Mesenchymal stem cell (in vitro differentiated cells and primary cell): Measurements from ENCODE around the gene FARP2.
"Not testable (repeated sequence)": the region's sequence is repeated elsewhere in the genome, so short reads cannot be mapped to it uniquely, and the experiment has no call there.

Experiments used
- DNase-seq: peaks from one replicate; pipeline ENCODE4 v3.0.0-alpha.2; 2013
- H2AFZ ChIP-seq: one replicate; pipeline ENCODE4 v1.6.1; 2013; ENCODE audit warnings: low read depth, mild to moderate bottlenecking, control low read depth, inconsistent platforms, low read length, moderate library complexity
- H2AK5ac ChIP-seq: 2 replicates; pipeline ENCODE4 v1.6.1; 2013; ENCODE audit warnings: low read length, moderate library complexity, mild to moderate bottlenecking, inconsistent platforms; ENCODE audit not compliant: severe bottlenecking
- H2BK120ac ChIP-seq: one replicate; pipeline ENCODE4 v1.6.1; 2013; ENCODE audit warnings: low read depth, mild to moderate bottlenecking, inconsistent platforms, low read length, moderate library complexity
- H2BK12ac ChIP-seq, 2 experiments: one replicate each; pipeline ENCODE4 v1.6.1; 2013; ENCODE audit warnings: inconsistent platforms in 2 of 2, low read length in 2 of 2, mild to moderate bottlenecking in 2 of 2, moderate library complexity in 2 of 2, control low read depth in 1 of 2
- H2BK15ac ChIP-seq: one replicate; pipeline ENCODE4 v1.6.1; 2013; ENCODE audit warnings: mild to moderate bottlenecking, low read depth, inconsistent platforms; ENCODE audit not compliant: poor library complexity, severe bottlenecking
- H2BK5ac ChIP-seq: 2 replicates; pipeline ENCODE4 v1.6.1; 2013; ENCODE audit warnings: low read depth, mild to moderate bottlenecking, low read length, control low read depth, inconsistent platforms; ENCODE audit not compliant: poor library complexity, severe bottlenecking
- H3K14ac ChIP-seq, 2 experiments: one replicate each; pipeline ENCODE4 v1.6.1; 2013; ENCODE audit warnings: inconsistent platforms in 2 of 2, low read length in 2 of 2, control low read depth in 1 of 2, mild to moderate bottlenecking in 1 of 2, moderate library complexity in 1 of 2
- H3K18ac ChIP-seq, 2 experiments: one replicate each; pipeline ENCODE4 v1.6.1; 2013; ENCODE audit warnings: inconsistent platforms in 2 of 2, low read length in 2 of 2, control low read depth in 1 of 2, low read depth in 1 of 2, mild to moderate bottlenecking in 1 of 2
- H3K23ac ChIP-seq, 2 experiments: one replicate each; pipeline ENCODE4 v1.6.1; 2013; ENCODE audit warnings: inconsistent platforms in 2 of 2, low read length in 2 of 2, mild to moderate bottlenecking in 2 of 2, moderate library complexity in 2 of 2, control low read depth in 1 of 2
- H3K27ac ChIP-seq: 2 replicates; pipeline ENCODE4 v1.5.1; 2013; ENCODE audit warnings: mild to moderate bottlenecking, moderate library complexity, low read length, control low read depth, inconsistent platforms; ENCODE audit not compliant: poor library complexity, severe bottlenecking
- H3K27me3 ChIP-seq, 2 experiments: 2 replicates each; pipeline versions ENCODE4 v1.6.1 to v1.7.0; 2013; ENCODE audit warnings: low read length in 2 of 2, mild to moderate bottlenecking in 2 of 2, moderate library complexity in 2 of 2, control low read depth in 1 of 2, inconsistent platforms in 1 of 2; ENCODE audit not compliant: control insufficient read depth in 1 of 2, insufficient read depth in 1 of 2
- H3K36me3 ChIP-seq, 2 experiments: 2 replicates each; pipeline versions ENCODE4 v1.6.1 to v1.7.0; 2013; ENCODE audit warnings: low read length in 2 of 2, control low read depth in 1 of 2, inconsistent platforms in 1 of 2, low read depth in 1 of 2, mild to moderate bottlenecking in 1 of 2; ENCODE audit not compliant: insufficient read depth in 2 of 2, control insufficient read depth in 1 of 2
- H3K4ac ChIP-seq, 2 experiments: one replicate each; pipeline ENCODE4 v1.6.1; 2013; ENCODE audit warnings: inconsistent platforms in 2 of 2, low read length in 2 of 2, mild to moderate bottlenecking in 2 of 2, moderate library complexity in 2 of 2, control low read depth in 1 of 2, low read depth in 1 of 2
- H3K4me1 ChIP-seq: 2 replicates; pipeline ENCODE4 v1.6.1; 2013; ENCODE audit warnings: low read depth, low read length, control low read depth; ENCODE audit not compliant: control insufficient read depth, insufficient read depth
- H3K4me2 ChIP-seq: 2 replicates; pipeline ENCODE4 v1.6.1; 2013; ENCODE audit warnings: low read length, mild to moderate bottlenecking, inconsistent platforms; ENCODE audit not compliant: poor library complexity, severe bottlenecking
- H3K4me3 ChIP-seq, 2 experiments: 2 replicates each; pipeline versions ENCODE4 v1.5.1 to v1.7.0; 2013; ENCODE audit warnings: low read length in 2 of 2, mild to moderate bottlenecking in 2 of 2, control low read depth in 1 of 2, low read depth in 1 of 2; ENCODE audit not compliant: insufficient read depth in 1 of 2
- H3K79me1 ChIP-seq: replicated peaks from 2 replicates; pipeline ENCODE4 v1.6.1; 2013; ENCODE audit warnings: mild to moderate bottlenecking, control low read depth, low read length, inconsistent platforms; ENCODE audit not compliant: poor library complexity, severe bottlenecking
- H3K9ac ChIP-seq: 2 replicates; pipeline ENCODE4 v1.7.0; 2013; ENCODE audit warnings: mild to moderate bottlenecking, low read length, moderate library complexity
- H3K9me3 ChIP-seq: 2 replicates; pipeline ENCODE4 v1.7.0; 2013; ENCODE audit warnings: mild to moderate bottlenecking, low read length; ENCODE audit not compliant: control insufficient read depth
- H4K8ac ChIP-seq: one replicate; pipeline ENCODE4 v1.6.1; 2013; ENCODE audit warnings: inconsistent platforms, mild to moderate bottlenecking, low read length, moderate library complexity
- H4K91ac ChIP-seq: one replicate; pipeline ENCODE4 v1.6.1; 2013; ENCODE audit warnings: mild to moderate bottlenecking, low read length, inconsistent platforms
- WGBS: methylation state at CpG from one replicate; pipeline ENCODE4 v1.1.7; 2013; ENCODE audit warnings: mixed read lengths; 5-methylcytosine and 5-hydroxymethylcytosine counted together

Gene FARP2

DNA sequence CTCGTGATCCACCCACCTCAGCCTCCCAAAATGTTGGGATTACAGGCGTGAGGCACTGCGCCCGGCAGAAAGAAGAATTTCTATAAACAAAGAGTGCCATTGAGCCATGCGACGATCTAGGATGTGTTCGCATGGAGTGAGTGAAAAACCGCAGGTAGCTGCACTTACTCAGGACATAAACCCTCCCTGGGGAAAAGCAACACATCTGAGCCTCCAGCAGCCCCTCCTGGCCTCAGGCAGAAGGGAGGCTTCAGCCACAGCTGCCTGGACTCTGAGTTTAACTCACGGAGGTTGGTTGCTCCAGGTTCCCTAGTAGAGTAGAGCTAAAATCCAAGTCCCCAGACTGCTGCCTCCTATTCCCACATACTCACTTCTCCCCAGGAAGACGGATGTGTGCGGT lies 163.6 kb downstream of the FARP2 start:
- 77% methylated on average over 9 of the region's 11 CpGs for WGBS
- H3K27me3 ChIP-seq, result peaks cover 0 to 30% of the 10 kb centered on the region in 2 experiments
- H2BK12ac ChIP-seq, result no peak overlapping the region
- no peaks in the 10 kb centered on the region for H3K79me1 ChIP-seq
- H2AK5ac ChIP-seq, result no peak overlapping the region
- peaks cover 3% of the 10 kb centered on the region for H3K4me1 ChIP-seq
- H4K91ac ChIP-seq, result no peak overlapping the region
- no peak for DNase-seq
- H4K8ac ChIP-seq, result no peak overlapping the region
- no peak overlapping the region for H3K9ac ChIP-seq
- H3K9me3 ChIP-seq, result no peaks in the 10 kb centered on the region
- H3K4me2 ChIP-seq, result no peak overlapping the region
- H3K4ac ChIP-seq, result no peak overlapping the region
- H3K14ac ChIP-seq, result no peak overlapping the region
- no peak overlapping the region for H3K18ac ChIP-seq
- H3K36me3 ChIP-seq, result no peaks in the 10 kb centered on the region
- no peak overlapping the region for H3K23ac ChIP-seq
- H3K27ac ChIP-seq, result no peak overlapping the region
- no peak overlapping the region for H2BK15ac ChIP-seq
- no peak overlapping the region for H2AFZ ChIP-seq
- no peak overlapping the region for H3K4me3 ChIP-seq
- no peak overlapping the region for H2BK120ac ChIP-seq
- H2BK5ac ChIP-seq, result no peak overlapping the region

DNA sequence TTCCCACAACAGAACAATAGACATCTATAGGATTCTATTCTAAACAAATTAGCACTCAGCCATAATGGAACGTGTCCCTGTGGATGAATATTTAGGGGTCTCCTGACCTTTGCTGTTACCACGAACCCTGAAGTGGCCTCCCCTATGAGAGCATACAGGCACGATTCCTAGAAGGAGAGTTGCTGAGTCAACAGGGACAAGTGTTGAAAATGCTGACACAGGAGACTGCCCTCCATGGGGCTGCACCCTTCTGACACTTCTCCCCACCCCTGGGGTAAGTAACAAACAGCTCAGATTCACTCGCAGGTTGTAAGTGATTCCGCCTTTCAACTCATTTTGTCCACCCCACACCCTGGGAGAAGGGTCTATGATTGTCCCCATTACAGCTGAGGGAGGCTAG lies 166.4 kb downstream of the FARP2 start:
- Histone ChIP-seq H3K14ac (no peak overlapping the region), H3K9ac (no peak overlapping the region), H2AFZ (no peak overlapping the region), H3K9me3 (peaks cover 6% of the 10 kb centered on the region), H3K4ac (no peak overlapping the region), H4K8ac (no peak overlapping the region), H3K4me3 (no peak overlapping the region), H4K91ac (no peak overlapping the region), H3K27me3 (peaks cover 0 to 30% of the 10 kb centered on the region in 2 experiments), H3K18ac (no peak overlapping the region), H3K23ac (no peak overlapping the region), H3K36me3 (no peaks in the 10 kb centered on the region), H2BK12ac (no peak overlapping the region), H2BK120ac (no peak overlapping the region), H3K4me1 (no peaks in the 10 kb centered on the region), H3K4me2 (no peak overlapping the region), H2BK5ac (no peak overlapping the region), H2AK5ac (no peak overlapping the region), H2BK15ac (no peak overlapping the region), H3K27ac (no peak overlapping the region), H3K79me1 (no peaks in the 10 kb centered on the region)
- WGBS, result 62% methylated on average over 3 of the region's 5 CpGs
- DNase-seq, result no peak

GRCh38 chr2:241525818-241526780 lies 170.0 kb downstream of the FARP2 start:
- H3K27ac ChIP-seq, H2BK15ac ChIP-seq, H2BK120ac ChIP-seq, H3K9ac ChIP-seq, H3K36me3 ChIP-seq, H3K4me1 ChIP-seq, H3K4me3 ChIP-seq, H3K79me1 ChIP-seq, DNase-seq, H2AFZ ChIP-seq, H3K9me3 ChIP-seq, H3K23ac ChIP-seq, H3K14ac ChIP-seq, H2BK12ac ChIP-seq, H2AK5ac ChIP-seq, H2BK5ac ChIP-seq, H4K8ac ChIP-seq, H3K4ac ChIP-seq, H3K18ac ChIP-seq, H4K91ac ChIP-seq, H3K4me2 ChIP-seq: not testable (repeated sequence)
- peaks cover 4 to 31% of the 10 kb centered on the region in 2 experiments for H3K27me3 ChIP-seq
- WGBS, result 94% methylated on average over 30 of the region's 31 CpGs

DNA sequence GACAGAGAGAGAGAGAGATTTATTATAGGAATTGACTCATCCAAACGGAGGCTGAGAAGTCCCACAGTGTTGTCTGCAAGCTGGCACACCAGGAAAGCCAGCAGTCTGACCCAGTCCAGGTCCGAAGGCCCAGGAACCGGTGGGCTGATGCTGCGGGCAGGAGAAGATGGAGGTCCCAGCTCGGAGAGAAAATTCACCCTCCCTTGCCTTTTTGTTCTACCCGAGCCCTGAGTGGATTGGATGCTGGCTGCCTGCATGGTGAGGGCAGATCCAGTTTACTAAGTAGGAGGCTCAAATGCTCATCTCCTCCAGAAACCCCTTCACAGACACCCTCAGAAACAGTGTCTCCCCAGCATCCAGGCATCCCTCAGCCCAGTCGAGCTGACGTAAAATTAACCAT lies 174.5 kb downstream of the FARP2 start:
- no peak overlapping the region for H3K9ac ChIP-seq
- no peak for DNase-seq
- H3K23ac ChIP-seq, result no peak overlapping the region
- no peaks in the 10 kb centered on the region for H3K79me1 ChIP-seq
- H4K8ac ChIP-seq, result no peak overlapping the region
- H3K14ac ChIP-seq, result no peak overlapping the region
- no peak overlapping the region for H2BK5ac ChIP-seq
- no peak overlapping the region for H3K4me3 ChIP-seq
- H3K4ac ChIP-seq, result no peak overlapping the region
- no peaks in the 10 kb centered on the region for H3K4me1 ChIP-seq
- peaks cover 2% of the 10 kb centered on the region for H3K9me3 ChIP-seq
- peaks cover 9 to 44% of the 10 kb centered on the region in 2 experiments for H3K27me3 ChIP-seq
- no peak overlapping the region for H3K4me2 ChIP-seq
- H3K36me3 ChIP-seq, result no peaks in the 10 kb centered on the region
- H2AK5ac ChIP-seq, result no peak overlapping the region
- WGBS, result 81% methylated on average over 7 of the region's 8 CpGs
- no peak overlapping the region for H2BK120ac ChIP-seq
- H3K18ac ChIP-seq, result no peak overlapping the region
- H2BK12ac ChIP-seq, result no peak overlapping the region
- no peak overlapping the region for H3K27ac ChIP-seq
- no peak overlapping the region for H2BK15ac ChIP-seq
- no peak overlapping the region for H2AFZ ChIP-seq
- no peak overlapping the region for H4K91ac ChIP-seq
